ENCODE measurements around the gene CLSTN2. TPM values are rescaled to one million over a fixed set of nuclear protein-coding genes. Genes with fewer than 3 reads are reported as not detected.

Gene CLSTN2
- total and polyA plus RNA-seq, 2 experiments from 2014 or later = 3.5 to 7.0 TPM

- no peaks in the 10 kb centered on the region for H3K27me3 ChIP-seq
- no peaks in the 10 kb centered on the region for H3K9me3 ChIP-seq (ENCODE audit: low read depth)
- no peaks in the 10 kb centered on the region for H3K4me1 ChIP-seq (ENCODE audit: low read depth)
- no peak overlapping the region for H3K27ac ChIP-seq
- no peak for DNase-seq (ENCODE audit: low read depth in 1 of 2, low spot score in 1 of 2)
- TF ChIP-seq CTCF (IDR thresholded peaks at IDR 0.05; ENCODE audit: low read depth, low read length) = no peak
- H3K4me3 ChIP-seq = no peak overlapping the region
- no peaks in the 10 kb centered on the region for H3K36me3 ChIP-seq
Observed at GRCh38 chr3:140053794-140054193, 118.8 kb downstream of the CLSTN2 start.

GRCh38 chr3:140055092-140055791 lies 120.3 kb downstream of the CLSTN2 start:
- Histone ChIP-seq H3K27me3 (no peaks in the 10 kb centered on the region), H3K9me3 (ENCODE audit: low read depth) (no peaks in the 10 kb centered on the region), H3K36me3 (no peaks in the 10 kb centered on the region), H3K4me1 (ENCODE audit: low read depth) (no peaks in the 10 kb centered on the region), H3K27ac (no peak overlapping the region), H3K4me3 (no peak overlapping the region)
- no peak for DNase-seq (ENCODE audit: low read depth in 1 of 2, low spot score in 1 of 2)
- no peak for TF ChIP-seq CTCF (IDR thresholded peaks at IDR 0.05; ENCODE audit: low read depth, low read length)

- Histone ChIP-seq H3K4me1 (ENCODE audit: low read depth) (no peaks in the 10 kb centered on the region), H3K27ac (no peak overlapping the region), H3K27me3 (no peaks in the 10 kb centered on the region), H3K4me3 (no peak overlapping the region), H3K9me3 (ENCODE audit: low read depth) (no peaks in the 10 kb centered on the region), H3K36me3 (no peaks in the 10 kb centered on the region)
- TF ChIP-seq CTCF (IDR thresholded peaks at IDR 0.05; ENCODE audit: low read depth, low read length) = no peak
- no peak for DNase-seq (ENCODE audit: low read depth in 1 of 2, low spot score in 1 of 2)
Observed at GRCh38 chr3:140056047-140056446, 121.1 kb downstream of the CLSTN2 start.

DNA sequence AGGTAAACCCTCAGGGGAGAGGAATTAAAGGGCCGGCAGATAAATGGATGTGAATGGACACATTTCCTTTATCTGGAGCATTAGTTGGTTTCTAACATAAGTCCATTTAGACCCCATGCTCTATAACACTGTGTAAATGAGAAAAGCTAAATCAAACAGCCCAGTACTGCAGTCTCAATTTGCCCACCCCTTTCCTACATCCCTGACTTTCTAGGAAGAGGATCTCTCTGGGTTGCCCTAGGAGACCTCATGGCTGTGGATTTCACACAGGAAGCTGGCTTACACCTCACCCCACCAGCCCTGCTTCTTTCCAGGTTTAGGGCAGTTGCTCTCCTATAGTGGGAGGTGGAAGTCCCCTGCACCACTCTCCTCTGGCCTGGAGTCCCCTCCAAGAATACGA lies 126.2 kb downstream of the CLSTN2 start:
- H3K27me3 ChIP-seq = no peaks in the 10 kb centered on the region
- no peaks in the 10 kb centered on the region for H3K4me1 ChIP-seq (ENCODE audit: low read depth)
- DNase-seq (ENCODE audit: low read depth in 1 of 2, low spot score in 1 of 2) = no peak
- no peaks in the 10 kb centered on the region for H3K36me3 ChIP-seq
- no peak overlapping the region for H3K4me3 ChIP-seq
- H3K27ac ChIP-seq = no peak overlapping the region
- no peaks in the 10 kb centered on the region for H3K9me3 ChIP-seq (ENCODE audit: low read depth)
- TF ChIP-seq CTCF (IDR thresholded peaks at IDR 0.05; ENCODE audit: low read depth, low read length) = no peak

GRCh38 chr3:140062461-140062860 lies 127.5 kb downstream of the CLSTN2 start:
- H3K27me3 ChIP-seq = no peaks in the 10 kb centered on the region
- H3K36me3 ChIP-seq = no peaks in the 10 kb centered on the region
- DNase-seq (ENCODE audit: low read depth in 1 of 2, low spot score in 1 of 2) = no peak
- H3K9me3 ChIP-seq (ENCODE audit: low read depth) = no peaks in the 10 kb centered on the region
- no peaks in the 10 kb centered on the region for H3K4me1 ChIP-seq (ENCODE audit: low read depth)
- TF ChIP-seq CTCF (IDR thresholded peaks at IDR 0.05; ENCODE audit: low read depth, low read length) = no peak
- no peak overlapping the region for H3K27ac ChIP-seq
- no peak overlapping the region for H3K4me3 ChIP-seq

Data from cardiac muscle cell (in vitro differentiated cells and primary cell).